Mesendoderm (in vitro differentiated cells): ENCODE measurements around the gene CDK19.

Experiments used
- DNase-seq: peaks from one replicate; pipeline ENCODE4 v3.0.0; 2013
- H2AK5ac ChIP-seq: 2 replicates; pipeline ENCODE4 v1.6.1; 2013; ENCODE audit warnings: low read length, inconsistent platforms
- H2BK120ac ChIP-seq: 2 replicates; pipeline ENCODE4 v1.6.1; 2013; ENCODE audit warnings: low read depth, mild to moderate bottlenecking, low read length, moderate library complexity, mixed read lengths
- H2BK15ac ChIP-seq: replicated peaks from 2 replicates; pipeline ENCODE4 v1.6.1; 2013; ENCODE audit warnings: low read depth, mild to moderate bottlenecking, moderate library complexity
- H2BK5ac ChIP-seq: 2 replicates; pipeline ENCODE4 v1.6.1; 2013; ENCODE audit warnings: low read length, inconsistent platforms
- H3K18ac ChIP-seq: 2 replicates; pipeline ENCODE4 v1.6.1; 2013; ENCODE audit warnings: mild to moderate bottlenecking, low read length, mixed read lengths
- H3K23ac ChIP-seq: one replicate; pipeline ENCODE4 v1.6.1; 2013; ENCODE audit warnings: low read length
- H3K27ac ChIP-seq: 2 replicates; pipeline ENCODE4 v1.5.1; 2013; ENCODE audit warnings: low read depth, mild to moderate bottlenecking, inconsistent platforms, low read length, moderate library complexity
- H3K27me3 ChIP-seq: 2 replicates; pipeline ENCODE4 v1.6.1; 2013; ENCODE audit warnings: low read length, control low read depth, mild to moderate bottlenecking, inconsistent platforms; ENCODE audit not compliant: insufficient read depth, poor library complexity
- H3K36me3 ChIP-seq: 2 replicates; pipeline ENCODE4 v1.6.1; 2013; ENCODE audit warnings: low read length, inconsistent platforms; ENCODE audit not compliant: control insufficient read depth, insufficient read depth
- H3K4ac ChIP-seq: one replicate; pipeline ENCODE4 v1.6.1; 2013; ENCODE audit warnings: low read depth, mild to moderate bottlenecking, low read length, moderate library complexity
- H3K4me1 ChIP-seq: 2 replicates; pipeline ENCODE4 v1.6.1; 2013; ENCODE audit warnings: low read depth, low read length, inconsistent platforms; ENCODE audit not compliant: control insufficient read depth
- H3K4me2 ChIP-seq: 2 replicates; pipeline ENCODE4 v1.6.1; 2013; ENCODE audit warnings: low read length
- H3K4me3 ChIP-seq: 2 replicates; pipeline ENCODE4 v1.5.1; 2013; ENCODE audit warnings: mild to moderate bottlenecking, low read length
- H3K56ac ChIP-seq: one replicate; pipeline ENCODE4 v1.6.1; 2013; ENCODE audit warnings: low read length
- H3K79me1 ChIP-seq: 2 replicates; pipeline ENCODE4 v1.6.1; 2013; ENCODE audit warnings: low read length, inconsistent platforms
- H3K79me2 ChIP-seq: 2 replicates; pipeline ENCODE4 v1.6.1; 2013; ENCODE audit warnings: mild to moderate bottlenecking, low read length; ENCODE audit not compliant: control insufficient read depth, insufficient read depth
- H3K9ac ChIP-seq: 2 replicates; pipeline ENCODE4 v1.6.1; 2013; ENCODE audit warnings: low read length, inconsistent platforms
- H4K5ac ChIP-seq: one replicate; pipeline ENCODE4 v1.6.1; 2013; ENCODE audit warnings: low read length
- H4K8ac ChIP-seq: one replicate; pipeline ENCODE4 v1.6.1; 2013; ENCODE audit warnings: low read depth, mild to moderate bottlenecking, control low read depth, low read length, moderate library complexity
- WGBS: extraction: QIAGEN DNeasy Blood & Tissue Kit; methylation state at CpG from one replicate; pipeline ENCODE4 v1.1.7; 2013; ENCODE audit warnings: low lambda C conversion rate, missing lambda C conversion rate; ENCODE audit not compliant: insufficient coverage; ENCODE audit errors: extremely low coverage; 5-methylcytosine and 5-hydroxymethylcytosine counted together

The CDK19 gene

GRCh38 chr6:110564703-110565421, 250.4 kb downstream of the CDK19 start:
- no peaks in the 10 kb centered on the region for H3K36me3 ChIP-seq
- no peak overlapping the region for H2BK120ac ChIP-seq
- no peaks in the 10 kb centered on the region for H3K27me3 ChIP-seq
- H3K79me1 ChIP-seq: no peaks in the 10 kb centered on the region
- H3K79me2 ChIP-seq: no peaks in the 10 kb centered on the region
- WGBS: no CpG with 5 or more reads among the region's 6 CpGs
- no peak overlapping the region for H3K23ac ChIP-seq
- H4K8ac ChIP-seq: no peak overlapping the region
- no peak overlapping the region for H3K9ac ChIP-seq
- no peak overlapping the region for H2BK15ac ChIP-seq
- no peak overlapping the region for H2BK5ac ChIP-seq
- no peak overlapping the region for H3K4ac ChIP-seq
- no peaks in the 10 kb centered on the region for H3K4me1 ChIP-seq
- no peak overlapping the region for H4K5ac ChIP-seq
- no peak for DNase-seq
- no peak overlapping the region for H2AK5ac ChIP-seq
- no peak overlapping the region for H3K56ac ChIP-seq
- no peak overlapping the region for H3K18ac ChIP-seq
- H3K4me2 ChIP-seq: no peak overlapping the region
- no peak overlapping the region for H3K27ac ChIP-seq
- H3K4me3 ChIP-seq: no peak overlapping the region

GRCh38 chr6:110563711-110564110, 251.6 kb downstream of the CDK19 start:
- no peaks in the 10 kb centered on the region for H3K4me1 ChIP-seq
- no peak overlapping the region for H4K5ac ChIP-seq
- no peaks in the 10 kb centered on the region for H3K36me3 ChIP-seq
- no peak overlapping the region for H2BK5ac ChIP-seq
- no peaks in the 10 kb centered on the region for H3K27me3 ChIP-seq
- H3K27ac ChIP-seq: no peak overlapping the region
- no peak overlapping the region for H3K56ac ChIP-seq
- H2AK5ac ChIP-seq: no peak overlapping the region
- H2BK15ac ChIP-seq: no peak overlapping the region
- H3K23ac ChIP-seq: no peak overlapping the region
- DNase-seq: no peak
- H3K4me2 ChIP-seq: no peak overlapping the region
- H4K8ac ChIP-seq: no peak overlapping the region
- H3K18ac ChIP-seq: no peak overlapping the region
- no peaks in the 10 kb centered on the region for H3K79me1 ChIP-seq
- H2BK120ac ChIP-seq: no peak overlapping the region
- H3K79me2 ChIP-seq: no peaks in the 10 kb centered on the region
- no peak overlapping the region for H3K9ac ChIP-seq
- WGBS: no CpG with 5 or more reads among the region's 2 CpGs
- no peak overlapping the region for H3K4ac ChIP-seq
- no peak overlapping the region for H3K4me3 ChIP-seq

- WGBS: no CpG with 5 or more reads among the region's 6 CpGs
- no peaks in the 10 kb centered on the region for H3K79me1 ChIP-seq
These were observed 252.9 kb downstream of the CDK19 start for GRCh38 chr6:110562316-110562915.

GRCh38 chr6:110561696-110562095, 253.6 kb downstream of the CDK19 start:
- no peaks in the 10 kb centered on the region for H3K27me3 ChIP-seq
- H3K4ac ChIP-seq: no peak overlapping the region
- no peaks in the 10 kb centered on the region for H3K79me2 ChIP-seq
- H3K56ac ChIP-seq: no peak overlapping the region
- no peak overlapping the region for H4K5ac ChIP-seq
- H3K4me3 ChIP-seq: no peak overlapping the region
- H3K9ac ChIP-seq: no peak overlapping the region
- H3K27ac ChIP-seq: no peak overlapping the region
- no peak overlapping the region for H2BK120ac ChIP-seq
- no peak overlapping the region for H3K23ac ChIP-seq
- no peak overlapping the region for H2AK5ac ChIP-seq
- H2BK5ac ChIP-seq: no peak overlapping the region
- H3K79me1 ChIP-seq: no peaks in the 10 kb centered on the region
- H3K36me3 ChIP-seq: no peaks in the 10 kb centered on the region
- no peak overlapping the region for H3K4me2 ChIP-seq
- no peaks in the 10 kb centered on the region for H3K4me1 ChIP-seq
- no peak overlapping the region for H3K18ac ChIP-seq
- H4K8ac ChIP-seq: no peak overlapping the region
- no peak overlapping the region for H2BK15ac ChIP-seq
- no peak for DNase-seq

More at GRCh38 chr6:110562316-110562915, 252.9 kb downstream of the CDK19 start:
- H2BK120ac ChIP-seq: no peak overlapping the region
- no peak overlapping the region for H3K4me3 ChIP-seq
- H2BK15ac ChIP-seq: no peak overlapping the region
- no peak overlapping the region for H2AK5ac ChIP-seq
- H3K79me2 ChIP-seq: no peaks in the 10 kb centered on the region
- H3K56ac ChIP-seq: no peak overlapping the region
- no peak overlapping the region for H3K27ac ChIP-seq
- H3K4me1 ChIP-seq: no peaks in the 10 kb centered on the region
- H2BK5ac ChIP-seq: no peak overlapping the region
- no peak overlapping the region for H4K8ac ChIP-seq
- no peak for DNase-seq
- H3K27me3 ChIP-seq: no peaks in the 10 kb centered on the region
- H4K5ac ChIP-seq: no peak overlapping the region
- H3K36me3 ChIP-seq: no peaks in the 10 kb centered on the region
- no peak overlapping the region for H3K18ac ChIP-seq
- H3K9ac ChIP-seq: no peak overlapping the region
- no peak overlapping the region for H3K23ac ChIP-seq
- H3K4ac ChIP-seq: no peak overlapping the region
- no peak overlapping the region for H3K4me2 ChIP-seq

GRCh38 chr6:110561008-110561396, 254.3 kb downstream of the CDK19 start:
- Histone ChIP-seq H3K27ac (no peak overlapping the region), H2AK5ac (no peak overlapping the region), H3K9ac (no peak overlapping the region), H3K4me2 (no peak overlapping the region), H3K36me3 (no peaks in the 10 kb centered on the region), H3K18ac (no peak overlapping the region), H2BK15ac (no peak overlapping the region), H3K79me2 (no peaks in the 10 kb centered on the region), H3K4me1 (no peaks in the 10 kb centered on the region), H3K79me1 (no peaks in the 10 kb centered on the region), H4K5ac (no peak overlapping the region), H3K27me3 (no peaks in the 10 kb centered on the region), H3K56ac (no peak overlapping the region), H2BK120ac (no peak overlapping the region), H3K23ac (no peak overlapping the region), H3K4me3 (no peak overlapping the region), H3K4ac (no peak overlapping the region), H4K8ac (no peak overlapping the region), H2BK5ac (no peak overlapping the region)
- no CpG with 5 or more reads among the region's 5 CpGs for WGBS
- no peak for DNase-seq
